Central memory CD8-positive, alpha-beta T cell (primary cell): ENCODE measurements around the gene ITFG2.
"Not testable (repeated sequence)": the region's sequence is repeated elsewhere in the genome, so short reads cannot be mapped to it uniquely, and the experiment has no call there.

Source experiments
- ATAC-seq: fragments of 150-1000 bp; cut with Tn5 transposase; replicated peaks from 2 replicates; pipeline ENCODE4 v1.10.0; 2022; ENCODE audit warnings: mild to moderate bottlenecking, moderate FRiP score, moderate number of reproducible peaks; ENCODE audit not compliant: poor library complexity, severe bottlenecking; ENCODE audit errors: extremely low read depth
- DNase-seq, 2 donors: peaks; one replicate each; pipeline ENCODE4 v3.0.0; 2021; ENCODE audit warnings: low spot score in 2 of 2
- H3K27ac Mint-ChIP-seq: one replicate; pipeline ENCODE4 v1.8.0; 2022; ENCODE audit warnings: low read depth, mild to moderate bottlenecking, moderate library complexity, mixed read lengths
- H3K27me3 Mint-ChIP-seq: one replicate; pipeline ENCODE4 v1.8.0; 2022; ENCODE audit warnings: mixed read lengths
- H3K36me3 Mint-ChIP-seq: one replicate; pipeline ENCODE4 v1.8.0; 2022; ENCODE audit warnings: mild to moderate bottlenecking, moderate library complexity, mixed read lengths; ENCODE audit not compliant: insufficient read depth
- H3K4me1 Mint-ChIP-seq: one replicate; pipeline ENCODE4 v1.8.0; 2022; ENCODE audit warnings: mixed read lengths
- H3K4me3 Mint-ChIP-seq: one replicate; pipeline ENCODE4 v1.8.0; 2022; ENCODE audit warnings: mild to moderate bottlenecking, moderate library complexity, mixed read lengths
- H3K9me3 Mint-ChIP-seq: one replicate; pipeline ENCODE4 v1.8.0; 2022; ENCODE audit warnings: mixed read lengths

ITFG2 gene

DNA sequence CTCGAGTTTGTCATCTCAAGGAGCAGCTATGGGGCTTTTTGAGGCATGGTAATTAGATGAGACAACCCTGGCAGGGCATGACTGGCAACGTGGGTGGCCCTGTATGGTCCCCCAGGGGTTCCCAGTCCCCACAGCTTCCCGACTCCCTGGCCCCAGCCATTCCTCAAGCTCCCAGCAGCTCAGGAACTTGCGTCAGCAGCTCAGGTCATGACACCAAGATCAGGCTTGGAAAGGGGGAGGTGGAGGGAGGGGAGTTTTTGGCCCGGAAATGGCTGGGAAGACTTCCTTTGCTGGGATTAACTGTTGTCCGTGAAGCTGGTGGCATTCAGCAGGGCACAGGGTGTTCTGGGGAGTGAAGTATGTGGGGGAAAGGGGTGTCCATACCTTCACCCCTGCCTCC is 32.8 kb downstream of the ITFG2 start:
- H3K4me3 Mint-ChIP-seq: no peak overlapping the region
- DNase-seq (no peak), ATAC-seq (no peak)
- H3K9me3 Mint-ChIP-seq: no peaks in the 10 kb centered on the region
- H3K27me3 Mint-ChIP-seq: no peaks in the 10 kb centered on the region
- peaks cover 5% of the 10 kb centered on the region for H3K4me1 Mint-ChIP-seq
- H3K36me3 Mint-ChIP-seq: peaks cover 12% of the 10 kb centered on the region
- no peak overlapping the region for H3K27ac Mint-ChIP-seq

DNA sequence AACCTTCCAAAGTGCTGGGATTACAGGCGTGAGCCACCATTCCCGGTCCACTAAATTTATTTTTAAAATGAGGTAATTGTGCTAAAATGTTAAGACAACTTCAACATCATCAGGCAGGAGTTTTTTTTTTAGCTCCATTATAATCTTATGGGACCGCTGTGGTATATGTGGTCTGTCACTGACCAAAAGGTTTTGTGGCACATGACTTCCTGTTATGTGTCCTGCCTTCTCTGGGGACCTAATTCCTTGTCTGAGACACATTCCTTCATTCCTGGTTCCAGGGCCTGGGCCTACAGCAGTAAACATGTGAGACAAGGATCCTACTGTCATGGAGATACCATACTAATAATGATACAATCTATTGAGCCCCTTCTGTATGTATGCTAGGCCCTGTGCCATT is 39.5 kb downstream of the ITFG2 start:
- Mint-ChIP-seq H3K36me3 (peaks cover 10% of the 10 kb centered on the region), H3K27ac (no peak overlapping the region)

DNA sequence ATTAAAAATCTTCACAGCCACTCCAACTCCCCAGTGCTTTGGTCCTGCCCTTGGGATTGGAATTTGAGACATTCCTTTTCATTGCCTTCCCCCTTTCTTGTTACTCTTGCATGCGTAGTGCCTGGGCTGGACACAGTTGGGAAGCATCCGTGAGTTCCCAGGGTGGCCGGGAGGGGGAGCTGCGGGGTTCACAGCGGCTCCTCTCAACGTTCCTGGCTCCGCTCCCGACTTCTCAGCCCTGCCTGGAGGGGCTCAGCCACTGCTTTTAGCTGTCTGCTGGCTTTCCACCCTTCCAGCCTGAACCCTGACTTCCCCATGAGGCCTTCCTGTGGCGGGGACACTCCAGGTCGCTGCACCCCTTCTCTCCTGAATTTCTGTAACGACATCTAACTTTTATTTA is 41.2 kb downstream of the ITFG2 start:
- Mint-ChIP-seq H3K4me3 (no peak overlapping the region), H3K27ac (no peak overlapping the region), H3K27me3 (no peaks in the 10 kb centered on the region), H3K36me3 (peaks cover 8% of the 10 kb centered on the region), H3K9me3 (no peaks in the 10 kb centered on the region), H3K4me1 (no peaks in the 10 kb centered on the region)
- ATAC-seq: no peak
- DNase-seq: peak in 1 of 2 donors; percentile 27

More for the DNA sequence above, 39.5 kb downstream of the ITFG2 start:
- no peaks in the 10 kb centered on the region for H3K9me3 Mint-ChIP-seq
- DNase-seq (no peak), ATAC-seq (no peak)
- no peak overlapping the region for H3K4me3 Mint-ChIP-seq
- no peaks in the 10 kb centered on the region for H3K4me1 Mint-ChIP-seq
- no peaks in the 10 kb centered on the region for H3K27me3 Mint-ChIP-seq

DNA sequence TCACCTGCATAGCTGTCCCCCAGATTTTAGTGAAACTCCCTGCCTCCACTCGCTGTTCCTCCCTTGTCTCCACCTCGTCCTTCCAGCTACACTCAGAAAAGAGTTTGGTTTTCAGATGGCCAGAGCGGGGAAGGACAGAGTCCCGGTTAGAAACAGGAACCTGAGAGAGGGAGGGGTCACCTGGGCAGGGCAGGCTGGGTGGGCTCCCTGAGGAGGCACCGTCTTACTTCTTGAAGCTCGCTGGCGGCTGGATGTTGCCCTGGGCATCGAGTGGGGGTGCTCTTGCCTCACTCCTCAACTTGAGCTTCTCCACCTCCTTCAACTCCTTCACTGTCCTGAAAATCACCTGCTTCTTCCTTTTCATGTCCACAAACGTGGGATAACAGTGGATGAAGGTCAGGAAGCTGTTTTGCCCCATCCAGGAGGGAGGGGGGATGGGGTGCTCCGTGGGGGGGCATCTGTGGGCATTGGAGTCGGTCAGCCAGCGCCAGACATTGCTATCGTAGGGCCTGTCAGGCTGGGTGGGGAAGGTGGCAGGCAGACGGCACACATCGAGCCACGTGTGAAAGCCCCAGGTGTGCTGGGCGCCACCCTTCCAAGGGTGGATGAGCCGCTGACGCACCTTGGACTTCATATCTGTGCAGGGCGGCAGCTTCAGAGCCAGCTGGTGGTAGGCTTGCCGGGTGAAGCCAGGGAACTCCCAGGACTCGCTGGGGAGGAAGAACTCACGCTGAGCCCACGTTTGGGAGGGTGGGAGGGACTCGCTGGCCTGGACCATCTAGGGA is 42.4 kb downstream of the ITFG2 start:
- Mint-ChIP-seq H3K36me3 (peaks cover 8% of the 10 kb centered on the region), H3K27ac (no peak overlapping the region), H3K4me1 (no peaks in the 10 kb centered on the region), H3K27me3 (no peaks in the 10 kb centered on the region), H3K9me3 (no peaks in the 10 kb centered on the region), H3K4me3 (no peak overlapping the region)
- no peak for ATAC-seq
- no peak for DNase-seq

GRCh38 chr12:2855546-2855945 is 43.1 kb downstream of the ITFG2 start:
- no peak for ATAC-seq
- Mint-ChIP-seq H3K9me3 (no peaks in the 10 kb centered on the region), H3K4me3 (no peak overlapping the region), H3K27ac (no peak overlapping the region), H3K36me3 (peaks cover 8% of the 10 kb centered on the region), H3K4me1 (no peaks in the 10 kb centered on the region), H3K27me3 (no peaks in the 10 kb centered on the region)
- DNase-seq: no peak

DNA sequence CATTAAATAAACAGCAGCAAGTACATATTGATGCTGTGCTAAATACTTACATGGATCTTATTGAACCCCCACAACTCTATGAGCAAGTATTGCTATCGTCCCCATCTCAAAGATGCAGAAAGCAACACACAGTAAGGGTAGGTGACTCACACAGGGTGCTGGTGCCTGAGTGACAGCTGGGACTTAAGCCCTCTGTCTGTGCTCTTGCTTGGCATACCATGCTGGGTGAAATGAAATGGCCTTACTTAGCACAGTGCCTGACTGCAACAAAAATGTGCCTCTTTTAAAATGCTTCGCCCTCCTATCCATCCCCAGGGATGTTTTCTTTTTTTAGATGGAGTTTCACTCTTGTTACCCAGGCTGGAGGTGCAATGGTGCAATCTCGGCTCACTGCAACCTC is 43.6 kb downstream of the ITFG2 start:
- Mint-ChIP-seq H3K27me3 (no peaks in the 10 kb centered on the region), H3K4me3 (no peak overlapping the region), H3K4me1 (no peaks in the 10 kb centered on the region), H3K27ac (no peak overlapping the region), H3K36me3 (peaks cover 8% of the 10 kb centered on the region), H3K9me3 (no peaks in the 10 kb centered on the region)
- ATAC-seq (no peak), DNase-seq (no peak)

- no peak within 1 kb of the TSS for H3K4me3 Mint-ChIP-seq
- no peak for ATAC-seq
- no peaks in the 10 kb centered on the region for H3K9me3 Mint-ChIP-seq
- H3K27ac Mint-ChIP-seq: no peak within 1 kb of the TSS
- H3K4me1 Mint-ChIP-seq: no peaks in the 10 kb centered on the region
- no peaks in the 10 kb centered on the region for H3K27me3 Mint-ChIP-seq
- no peak for DNase-seq
- H3K36me3 Mint-ChIP-seq: peaks cover 5% of the 10 kb centered on the region
Observed at GRCh38 chr12:2857021-2857431, 44.6 kb downstream of the ITFG2 start, which contains the start of gene TEX52. Gene TEX52 (minus strand): TSS chr12:2857039. CDS start chr12:2857026, 13 bp downstream.

DNA sequence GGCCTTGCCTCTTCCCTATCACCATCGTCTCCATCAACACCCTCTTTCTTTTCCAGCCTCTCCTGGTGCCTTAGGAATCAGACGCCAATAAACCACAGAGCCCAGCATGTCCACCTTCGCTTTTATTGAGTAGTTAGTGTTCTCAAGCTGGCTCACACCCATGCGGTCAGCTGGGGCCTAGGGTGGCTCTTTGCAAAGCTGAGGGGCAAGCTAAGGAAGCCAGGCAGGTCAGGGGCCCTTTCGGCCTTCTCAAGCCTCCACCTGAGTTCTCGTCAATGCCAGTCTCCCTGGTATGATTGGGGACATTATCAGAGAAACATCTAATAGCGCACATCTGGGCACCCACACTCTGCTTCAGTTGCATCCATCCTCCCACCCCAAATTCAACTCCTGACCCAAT is 45.1 kb downstream of the ITFG2 start:
- H3K9me3 Mint-ChIP-seq: no peaks in the 10 kb centered on the region
- ATAC-seq (no peak), DNase-seq (no peak)
- H3K27me3 Mint-ChIP-seq: no peaks in the 10 kb centered on the region
- H3K36me3 Mint-ChIP-seq: peaks cover 7% of the 10 kb centered on the region
- H3K4me1 Mint-ChIP-seq: no peaks in the 10 kb centered on the region
- no peak overlapping the region for H3K4me3 Mint-ChIP-seq
- no peak overlapping the region for H3K27ac Mint-ChIP-seq

DNA sequence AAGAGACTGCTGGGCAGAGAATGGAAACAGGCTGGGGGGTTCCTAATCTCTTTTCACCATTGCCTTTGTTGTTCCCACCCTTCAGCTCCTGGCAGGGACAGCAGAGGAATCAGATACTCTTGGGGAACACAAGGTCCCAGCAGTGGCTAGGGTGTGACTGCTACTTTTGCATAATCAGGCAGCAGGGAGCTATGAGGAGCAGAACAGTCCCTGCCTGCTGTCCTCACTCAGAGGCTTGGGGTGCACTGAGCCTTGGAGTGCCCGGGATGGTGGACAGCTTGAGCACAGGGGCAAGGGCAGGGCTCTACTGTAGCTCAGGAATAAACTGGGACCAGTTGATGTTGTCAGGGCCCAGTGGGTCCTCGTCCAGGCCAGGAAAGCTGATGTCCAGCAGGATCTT is 45.9 kb downstream of the ITFG2 start:
- H3K4me3 Mint-ChIP-seq: no peak overlapping the region
- no peak for ATAC-seq
- H3K36me3 Mint-ChIP-seq: peaks cover 7% of the 10 kb centered on the region
- DNase-seq: no peak
- no peaks in the 10 kb centered on the region for H3K27me3 Mint-ChIP-seq
- no peaks in the 10 kb centered on the region for H3K4me1 Mint-ChIP-seq
- H3K27ac Mint-ChIP-seq: no peak overlapping the region
- H3K9me3 Mint-ChIP-seq: no peaks in the 10 kb centered on the region

DNA sequence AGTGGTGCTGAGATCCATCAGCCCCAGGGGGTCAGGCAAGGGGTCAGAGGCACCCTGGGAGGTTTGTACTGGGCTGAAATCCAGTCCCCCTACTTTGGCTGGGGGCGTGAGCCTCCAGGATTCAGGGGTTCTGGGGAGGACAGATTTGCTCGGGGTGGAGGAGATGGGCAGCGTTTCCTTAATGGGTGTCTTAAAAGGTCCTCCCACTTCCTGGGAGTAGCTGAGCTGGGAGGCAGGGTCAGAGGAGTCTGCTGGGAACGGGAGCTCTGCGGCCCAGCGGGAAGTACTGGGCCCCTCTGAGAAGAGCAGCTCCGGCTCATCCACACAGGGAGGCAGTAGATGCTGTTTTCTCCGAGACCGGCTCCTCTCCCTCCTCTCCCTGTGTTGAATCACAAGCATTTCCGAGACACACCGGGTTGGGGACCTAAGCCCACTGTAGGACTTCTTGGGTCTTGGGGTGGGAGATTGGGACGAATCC is 46.5 kb downstream of the ITFG2 start:
- ATAC-seq (no peak), DNase-seq (no peak)
- Mint-ChIP-seq H3K27ac (no peak overlapping the region), H3K9me3 (no peaks in the 10 kb centered on the region), H3K36me3 (peaks cover 8% of the 10 kb centered on the region), H3K4me3 (no peak overlapping the region), H3K27me3 (no peaks in the 10 kb centered on the region), H3K4me1 (no peaks in the 10 kb centered on the region)

DNA sequence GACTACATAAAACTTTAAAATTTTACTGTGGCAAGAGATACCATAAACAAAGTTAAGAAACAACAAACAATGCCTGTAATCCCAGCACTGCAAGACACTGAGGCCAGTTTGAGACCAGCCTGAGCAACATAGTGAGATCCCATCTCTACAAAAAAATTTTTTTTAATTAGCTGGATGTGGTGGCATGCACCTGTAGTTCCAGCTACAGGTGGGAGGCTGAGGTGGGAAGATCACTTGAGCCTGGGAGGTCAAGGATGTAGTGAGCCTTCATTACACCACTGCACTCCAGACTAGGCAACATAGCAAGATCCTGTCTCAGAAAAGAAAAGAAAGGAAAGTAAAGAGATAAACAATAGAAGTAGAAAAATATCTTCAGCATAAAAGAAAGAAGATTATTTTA is 47.7 kb downstream of the ITFG2 start:
- no peaks in the 10 kb centered on the region for H3K27me3 Mint-ChIP-seq
- DNase-seq (no peak), ATAC-seq (no peak)
- H3K4me3 Mint-ChIP-seq: no peak overlapping the region
- H3K4me1 Mint-ChIP-seq: no peaks in the 10 kb centered on the region
- H3K9me3 Mint-ChIP-seq: no peaks in the 10 kb centered on the region
- H3K27ac Mint-ChIP-seq: no peak overlapping the region
- peaks cover 7% of the 10 kb centered on the region for H3K36me3 Mint-ChIP-seq

- ATAC-seq (no peak), DNase-seq (no peak)
- Mint-ChIP-seq H3K4me1 (peaks cover 4% of the 10 kb centered on the region), H3K27ac (no peak overlapping the region), H3K27me3 (no peaks in the 10 kb centered on the region), H3K4me3 (no peak overlapping the region), H3K9me3 (no peaks in the 10 kb centered on the region), H3K36me3 (peaks cover 14% of the 10 kb centered on the region)
Observed at GRCh38 chr12:2862876-2863275, 50.4 kb downstream of the ITFG2 start.

DNA sequence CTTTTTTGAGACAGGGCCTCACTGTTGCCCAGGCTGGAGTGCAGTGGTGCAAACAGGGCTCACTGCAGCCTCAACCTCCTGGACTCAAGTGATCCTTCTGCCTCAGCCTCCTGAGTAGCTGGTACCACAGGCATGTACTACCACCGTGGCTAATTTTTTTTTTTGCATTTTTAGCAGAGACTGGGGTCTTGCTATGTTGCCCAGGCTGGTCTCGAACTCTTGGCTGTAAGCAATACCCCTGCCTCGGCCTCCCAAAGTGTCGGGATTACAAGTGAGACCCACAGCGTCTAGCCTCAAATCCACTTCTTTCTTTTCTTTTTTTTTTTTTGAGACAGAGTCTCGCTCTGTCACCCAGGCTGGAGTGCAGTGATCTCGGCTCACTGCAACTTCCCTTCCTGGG is 50.9 kb downstream of the ITFG2 start:
- peaks cover 12% of the 10 kb centered on the region for H3K36me3 Mint-ChIP-seq
- DNase-seq, H3K4me3 Mint-ChIP-seq, H3K27ac Mint-ChIP-seq, ATAC-seq, H3K4me1 Mint-ChIP-seq, H3K9me3 Mint-ChIP-seq, H3K27me3 Mint-ChIP-seq: not testable (repeated sequence)
